Glutamatergic neuron (in vitro differentiated cells): ENCODE results near the gene CCL7. TPM values are rescaled to one million over a fixed set of nuclear protein-coding genes. Genes with fewer than 3 reads are reported as not detected.

Source experiments
- DNase-seq: peaks from one replicate; pipeline ENCODE4 v3.0.0; 2022
- H3K27ac Mint-ChIP-seq: one replicate; pipeline ENCODE4 v1.8.0; 2020; ENCODE audit warnings: mild to moderate bottlenecking, mixed read lengths, inconsistent platforms; ENCODE audit not compliant: unreplicated experiment
- H3K27me3 Mint-ChIP-seq: one replicate; pipeline ENCODE4 v1.8.0; 2020; ENCODE audit warnings: mild to moderate bottlenecking, moderate library complexity, mixed read lengths, inconsistent platforms; ENCODE audit not compliant: unreplicated experiment
- H3K36me3 Mint-ChIP-seq: one replicate; pipeline ENCODE4 v1.8.0; 2020; ENCODE audit warnings: mild to moderate bottlenecking, mixed read lengths, inconsistent platforms; ENCODE audit not compliant: unreplicated experiment
- H3K4me1 Mint-ChIP-seq: one replicate; pipeline ENCODE4 v1.8.0; 2020; ENCODE audit warnings: mild to moderate bottlenecking, low read depth, mixed read lengths, inconsistent platforms; ENCODE audit not compliant: unreplicated experiment
- H3K4me3 Mint-ChIP-seq: one replicate; pipeline ENCODE4 v1.8.0; 2020; ENCODE audit warnings: mild to moderate bottlenecking, mixed read lengths, inconsistent platforms; ENCODE audit not compliant: unreplicated experiment
- H3K9me3 Mint-ChIP-seq: one replicate; pipeline ENCODE4 v1.8.0; 2020; ENCODE audit warnings: mild to moderate bottlenecking, moderate library complexity, mixed read lengths, inconsistent platforms; ENCODE audit not compliant: unreplicated experiment
- CTCF ChIP-seq: fragments of 200-600 bp; sonication (generic); IDR thresholded peaks from one replicate; pipeline ENCODE4 v1.5.0; 2021; ENCODE audit not compliant: partially characterized antibody, unreplicated experiment
- total RNA-seq: library from RNA; stranded (reverse); fragmentation: NEBNext Ultra II Directional; extraction: Animal tissue kit (Norgen Biotek cat#: 25700); gene quantifications from one replicate; pipeline ENCODE4 v1.2.1, GENCODE V29; 2021; ENCODE audit not compliant: unreplicated experiment

The CCL7 gene
- total RNA-seq, 1 donor from 2014 or later, result not detected

GRCh38 chr17:34241062-34241461, 29.0 kb upstream of the CCL7 start:
- Mint-ChIP-seq H3K36me3 (no peaks in the 10 kb centered on the region), H3K4me3 (no peak overlapping the region), H3K9me3 (no peaks in the 10 kb centered on the region), H3K27me3 (peaks cover 7% of the 10 kb centered on the region), H3K4me1 (peaks cover 7% of the 10 kb centered on the region), H3K27ac (no peak overlapping the region)
- DNase-seq, result no peak
- TF ChIP-seq CTCF, result no peak

- no peak for TF ChIP-seq CTCF
- Mint-ChIP-seq H3K27me3 (peaks cover 5% of the 10 kb centered on the region), H3K4me3 (no peak overlapping the region), H3K27ac (no peak overlapping the region), H3K9me3 (no peaks in the 10 kb centered on the region), H3K36me3 (no peaks in the 10 kb centered on the region), H3K4me1 (peaks cover 7% of the 10 kb centered on the region)
- DNase-seq, result no peak
Observed at GRCh38 chr17:34242587-34243363, 27.2 kb upstream of the CCL7 start.

DNA sequence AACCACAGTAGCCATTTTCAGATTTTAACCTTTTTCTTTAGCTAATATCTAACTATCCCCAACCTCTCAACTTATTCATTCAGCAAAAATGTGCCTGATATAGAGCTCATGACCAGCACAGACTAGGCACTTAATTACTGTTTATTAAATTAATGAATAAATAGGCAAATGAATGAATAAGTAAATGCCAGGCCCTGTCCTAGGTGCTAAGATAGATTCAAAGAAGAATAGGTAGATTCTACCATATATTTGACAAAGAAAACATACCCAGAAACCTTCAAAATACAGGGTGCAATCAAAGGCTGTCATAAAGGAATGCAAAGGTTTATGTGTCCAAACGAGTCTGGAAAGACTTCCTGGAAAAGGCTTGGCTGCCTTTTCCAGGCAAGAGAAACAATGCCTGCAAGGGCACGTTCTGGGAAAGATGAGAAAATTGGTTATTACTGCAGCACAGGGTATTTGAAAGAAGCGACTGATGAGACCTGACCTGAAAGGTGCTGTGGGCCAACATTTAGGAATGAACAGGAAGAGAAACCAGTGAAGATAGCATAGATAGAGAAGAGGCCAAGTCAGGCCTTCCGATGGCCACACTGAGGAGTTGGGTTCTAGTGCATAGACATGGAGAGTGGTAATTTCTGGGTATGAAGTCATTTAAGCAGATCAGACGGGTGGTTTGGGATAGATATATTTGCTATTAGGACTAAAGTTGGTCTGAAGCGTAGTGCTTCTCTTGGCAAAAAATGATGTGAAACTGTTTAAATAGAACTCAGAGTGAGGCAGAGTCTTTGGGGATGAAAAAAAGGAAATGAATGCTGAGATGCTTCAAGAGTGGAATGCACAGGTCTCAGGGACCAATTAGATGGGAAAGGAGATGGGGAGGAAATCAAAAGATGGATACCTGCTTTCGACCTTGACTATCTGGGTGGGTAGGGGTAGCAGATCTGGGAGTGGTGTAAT, 26.4 kb upstream of the CCL7 start:
- Mint-ChIP-seq H3K4me1 (peaks cover 5% of the 10 kb centered on the region), H3K4me3 (no peak overlapping the region), H3K27me3 (peaks cover 5% of the 10 kb centered on the region), H3K9me3 (no peaks in the 10 kb centered on the region), H3K27ac (no peak overlapping the region), H3K36me3 (no peaks in the 10 kb centered on the region)
- DNase-seq, result no peak
- TF ChIP-seq CTCF, result no peak

- TF ChIP-seq CTCF, result no peak
- no peaks in the 10 kb centered on the region for H3K9me3 Mint-ChIP-seq
- H3K36me3 Mint-ChIP-seq, result no peaks in the 10 kb centered on the region
- DNase-seq, result no peak
- no peak overlapping the region for H3K27ac Mint-ChIP-seq
- no peaks in the 10 kb centered on the region for H3K4me1 Mint-ChIP-seq
- H3K4me3 Mint-ChIP-seq, result no peak overlapping the region
- H3K27me3 Mint-ChIP-seq, result no peaks in the 10 kb centered on the region
Observed at GRCh38 chr17:34245351-34245905, 24.6 kb upstream of the CCL7 start.
